NK-92 (cell line): ENCODE results near the gene ENO2.

ENCODE experiments used
- DNase-seq: peaks from one replicate; lab custom pipeline; 2025; ENCODE audit not compliant: unreplicated experiment; lab: John Stamatoyannopoulos, UW

The ENO2 gene

DNA sequence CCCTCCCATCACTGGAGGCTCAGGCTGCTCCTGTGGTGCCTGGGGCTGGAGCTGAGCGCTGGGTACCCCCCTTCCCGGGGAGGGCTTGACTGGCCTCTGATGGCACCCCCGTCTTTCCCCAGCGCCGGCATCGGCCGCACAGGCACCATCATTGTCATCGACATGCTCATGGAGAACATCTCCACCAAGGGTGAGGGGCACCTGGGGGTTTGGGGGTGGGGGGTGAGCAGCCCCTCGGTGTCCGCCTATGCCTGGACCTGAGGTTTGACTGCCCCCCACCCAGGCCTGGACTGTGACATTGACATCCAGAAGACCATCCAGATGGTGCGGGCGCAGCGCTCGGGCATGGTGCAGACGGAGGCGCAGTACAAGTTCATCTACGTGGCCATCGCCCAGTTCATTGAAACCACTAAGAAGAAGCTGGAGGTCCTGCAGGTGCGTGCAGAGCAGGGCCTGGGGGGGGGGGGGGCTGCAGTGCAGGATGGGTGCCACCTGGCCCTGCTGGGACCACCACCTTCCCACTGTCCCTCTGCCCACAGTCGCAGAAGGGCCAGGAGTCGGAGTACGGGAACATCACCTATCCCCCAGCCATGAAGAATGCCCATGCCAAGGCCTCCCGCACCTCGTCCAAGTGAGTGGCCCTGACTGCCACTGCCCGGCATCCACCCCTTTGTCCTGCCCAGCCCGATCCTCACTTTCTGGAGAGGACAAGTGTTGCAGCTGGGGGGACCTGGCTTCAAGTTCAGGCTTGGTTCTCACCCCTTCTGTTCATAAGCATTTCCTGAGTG lies 45.6 kb downstream of the ENO2 start:
- DNase-seq, result no peak

- DNase-seq, result no peak
These were observed 46.4 kb downstream of the ENO2 start for GRCh38 chr12:6960593-6961277.

DNA sequence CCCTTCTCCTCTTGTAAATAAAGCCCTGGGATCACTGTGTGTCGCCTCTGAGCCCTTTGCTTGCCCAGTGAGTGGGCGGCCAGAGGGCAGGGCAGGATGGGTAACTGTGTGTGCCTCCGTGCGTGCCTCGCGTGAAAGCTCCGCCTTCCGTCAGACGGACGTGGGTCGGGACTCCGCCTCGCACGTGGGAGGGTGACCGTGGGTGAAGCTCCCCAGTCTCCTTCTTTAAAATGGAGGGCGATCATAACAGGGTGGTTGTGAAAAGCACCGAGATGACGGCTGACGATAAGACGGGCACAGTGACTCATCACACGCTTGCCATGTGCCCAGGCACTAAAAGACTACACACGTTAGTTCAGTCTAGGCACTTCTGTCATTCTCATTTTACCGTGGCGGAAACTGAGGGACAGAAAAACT lies 46.9 kb downstream of the ENO2 start:
- peak; percentile 10 for DNase-seq

DNA sequence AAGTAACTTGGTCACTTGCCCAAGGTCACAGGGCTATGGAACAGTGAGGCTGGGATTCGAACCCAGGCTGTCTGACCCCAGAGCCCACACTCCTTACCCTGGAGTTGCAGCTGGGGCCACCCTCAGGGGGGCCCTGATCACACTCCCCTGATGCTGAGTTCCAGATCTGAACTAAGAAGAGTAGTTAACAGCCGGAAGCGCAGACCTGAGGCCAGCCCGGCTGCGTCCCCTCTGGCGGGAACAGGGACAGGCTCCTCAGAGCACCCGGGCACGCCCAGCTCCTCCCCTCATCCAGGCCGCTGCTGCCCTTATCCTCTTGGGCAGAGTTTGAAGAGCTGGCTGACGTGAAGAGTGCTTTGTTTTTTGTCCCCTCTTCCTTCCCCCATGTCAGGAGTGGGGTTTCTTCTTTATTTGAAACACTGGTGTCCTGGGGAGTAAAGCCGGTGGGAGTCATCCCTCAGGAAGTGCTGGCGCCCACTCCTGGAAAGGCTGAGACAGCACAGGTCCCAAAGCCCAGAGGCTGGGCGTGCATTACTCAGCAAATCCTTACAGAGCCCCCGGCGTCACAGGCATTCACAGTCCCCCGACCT lies 47.4 kb downstream of the ENO2 start:
- DNase-seq, result no peak

GRCh38 chr12:6962285-6963015 lies 48.1 kb downstream of the ENO2 start:
- no peak for DNase-seq

- no peak for DNase-seq
These were observed 48.8 kb downstream of the ENO2 start for GRCh38 chr12:6963016-6963731.

DNA sequence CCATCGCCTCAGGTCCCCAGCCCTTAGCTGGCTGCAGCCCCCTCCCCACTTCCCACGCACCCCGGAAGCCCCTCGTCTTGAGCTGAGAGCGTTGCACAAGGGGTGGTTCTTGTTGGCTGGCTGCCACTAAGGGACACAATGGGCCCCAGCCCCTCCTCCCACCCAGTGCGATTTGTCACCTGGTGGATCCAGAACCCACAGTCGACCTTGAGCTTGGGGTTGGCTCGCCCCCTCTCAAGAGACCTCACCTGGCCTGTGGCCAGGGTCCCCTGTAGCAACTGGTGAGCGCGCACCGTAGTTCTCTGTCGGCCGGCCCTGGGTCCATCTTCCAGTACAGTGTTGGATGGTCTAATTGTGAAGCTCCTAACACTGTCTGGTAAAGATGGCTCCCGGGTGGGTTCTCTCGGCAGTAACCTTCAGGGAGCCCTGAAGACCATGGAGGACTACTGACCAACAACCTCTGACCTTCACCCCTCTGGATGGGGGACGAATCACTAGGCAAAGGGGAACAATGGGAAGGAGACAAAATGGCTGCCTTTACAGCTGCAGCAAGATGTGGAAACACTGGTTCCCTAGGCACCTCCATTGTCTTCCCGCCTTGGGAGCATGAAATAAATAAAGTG lies 49.5 kb downstream of the ENO2 start:
- DNase-seq, result no peak

DNA sequence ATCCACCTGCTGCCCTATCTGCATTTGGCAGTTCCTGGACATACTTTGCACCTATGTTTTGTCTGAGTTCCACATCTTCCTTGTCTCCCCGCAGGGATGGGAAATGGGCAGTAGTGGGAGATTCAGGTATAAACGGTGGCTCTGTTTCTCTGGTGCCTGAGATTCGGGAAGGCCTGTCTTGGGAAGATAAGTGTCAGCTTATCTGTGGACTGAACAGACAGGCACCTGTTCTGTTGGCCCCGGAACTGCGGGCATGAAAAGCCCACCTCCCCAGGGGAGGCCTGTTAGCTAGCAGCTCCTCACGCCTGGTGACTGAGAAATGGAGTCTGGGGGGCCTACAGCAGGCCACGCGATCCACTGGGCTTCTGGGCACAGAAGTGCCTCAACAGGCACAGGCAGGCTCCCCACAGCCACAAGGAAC lies 50.2 kb downstream of the ENO2 start:
- no peak for DNase-seq

DNA sequence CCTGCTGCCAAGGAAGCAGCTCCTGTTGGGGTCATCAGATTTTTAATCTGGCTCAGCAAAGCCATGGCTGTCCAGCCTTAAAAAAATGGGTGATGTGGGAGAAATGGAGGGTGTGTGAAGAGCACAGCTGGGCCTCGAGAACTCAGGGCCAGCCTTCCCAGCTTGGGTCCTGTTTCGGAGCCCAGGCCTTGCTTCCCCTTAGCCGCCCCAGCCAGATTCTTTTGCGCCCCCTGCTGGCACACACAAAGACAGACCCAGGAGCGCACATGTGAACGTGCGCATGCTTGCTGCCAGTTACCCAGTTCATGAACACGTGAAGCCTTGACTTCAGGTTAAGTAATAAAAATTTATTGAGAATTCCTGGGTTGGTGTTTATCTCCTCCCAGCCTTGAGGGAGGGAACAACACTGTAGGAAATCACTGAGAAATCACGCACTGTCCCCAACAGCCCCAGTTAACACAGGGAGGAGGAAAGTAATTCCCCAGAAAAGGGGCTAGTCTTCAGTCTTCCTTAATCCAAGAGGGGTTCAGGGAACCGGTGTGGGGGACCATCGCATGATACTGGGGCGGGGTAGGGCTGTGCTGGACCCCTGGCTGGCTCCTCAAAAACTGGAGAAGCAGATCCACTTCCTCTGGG lies 50.8 kb downstream of the ENO2 start:
- DNase-seq, result peak; percentile 13

DNA sequence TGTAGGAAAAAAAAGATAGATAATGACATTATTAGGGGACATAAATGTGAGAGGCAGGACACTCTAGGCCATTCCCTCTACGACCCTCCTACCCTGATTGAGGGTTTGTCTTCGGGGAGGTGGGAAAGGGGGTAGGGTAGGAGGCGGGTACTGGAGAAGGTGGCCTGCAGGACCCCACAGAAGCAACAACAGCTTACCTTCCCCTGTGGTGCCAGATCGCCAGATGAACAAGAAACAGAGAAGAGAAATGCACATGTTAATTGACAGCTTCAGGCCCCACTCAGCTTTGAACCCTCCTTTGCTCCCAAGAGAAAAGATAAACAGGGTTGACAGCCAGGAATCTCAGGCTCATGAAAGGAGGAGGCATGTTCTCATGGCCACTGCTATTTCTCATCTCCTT lies 51.3 kb downstream of the ENO2 start:
- no peak for DNase-seq

GRCh38 chr12:6966351-6966750 lies 52.0 kb downstream of the ENO2 start:
- DNase-seq, result no peak

GRCh38 chr12:6967651-6968100 lies 53.3 kb downstream of the ENO2 start:
- no peak for DNase-seq

DNA sequence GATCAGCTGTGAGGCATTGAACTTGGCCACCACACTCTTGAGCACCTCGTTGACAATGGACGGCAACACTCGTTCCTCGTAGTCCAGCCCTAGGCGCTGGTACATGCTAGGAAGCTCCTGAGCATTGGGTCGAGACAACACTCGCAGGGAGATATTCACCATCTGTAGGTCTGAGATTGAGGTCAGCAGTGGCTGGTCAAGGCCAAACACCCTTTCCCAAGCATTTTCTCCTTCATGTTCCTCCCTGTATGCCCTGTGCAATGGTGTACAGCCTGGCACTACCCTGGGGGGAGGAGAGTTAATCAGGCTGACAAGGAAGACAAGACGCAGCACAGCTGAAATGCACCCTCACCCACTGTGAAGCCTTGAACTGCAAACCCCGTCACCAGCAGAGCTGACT lies 54.0 kb downstream of the ENO2 start:
- DNase-seq, result no peak

- DNase-seq, result no peak
These were observed 55.7 kb downstream of the ENO2 start for GRCh38 chr12:6970096-6970527.
